Measurements from ENCODE around the gene MAP1LC3B.

The MAP1LC3B gene

DNA sequence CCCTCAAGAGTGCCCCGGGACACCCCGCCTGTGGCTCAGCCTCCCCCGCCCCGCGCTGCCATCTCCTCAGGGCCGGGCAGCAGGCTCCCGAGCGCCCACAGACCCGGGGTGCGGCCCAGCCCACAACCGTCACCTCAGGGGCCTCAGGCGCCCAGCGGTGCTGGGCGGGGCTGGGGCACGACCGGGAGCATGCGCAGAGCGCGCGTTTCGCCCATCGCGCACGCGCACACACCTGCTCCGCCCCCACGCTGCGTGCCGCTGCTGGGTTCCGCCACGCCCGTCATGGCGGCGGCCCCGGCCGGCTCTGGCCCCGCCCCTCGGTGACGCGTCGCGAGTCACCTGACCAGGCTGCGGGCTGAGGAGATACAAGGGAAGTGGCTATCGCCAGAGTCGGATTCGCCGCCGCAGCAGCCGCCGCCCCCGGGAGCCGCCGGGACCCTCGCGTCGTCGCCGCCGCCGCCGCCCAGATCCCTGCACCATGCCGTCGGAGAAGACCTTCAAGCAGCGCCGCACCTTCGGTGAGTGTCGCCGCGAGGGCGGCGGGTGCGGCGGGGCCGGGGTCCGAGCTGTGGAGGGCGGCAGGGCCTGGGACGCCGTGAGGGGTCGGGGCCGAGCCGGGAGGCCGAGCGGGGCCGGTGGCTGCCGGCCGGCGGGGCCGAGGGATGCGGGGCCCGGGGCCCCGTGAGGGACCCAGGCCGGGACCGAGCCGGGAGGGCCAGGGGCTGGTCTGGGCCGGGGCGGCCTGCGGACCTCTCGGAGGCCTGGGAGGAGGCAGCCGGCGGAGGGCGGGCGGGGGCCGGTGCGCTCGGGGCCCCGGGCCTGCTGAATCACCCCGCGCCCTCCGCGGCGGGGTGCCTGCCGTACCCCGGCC is at the start of gene MAP1LC3B:
MAP1LC3B (plus strand) TSS at position 387 of the 871 bp plus-strand sequence; CDS start at position 479, 92 bp downstream.
- in situ Hi-C loops (cut with HindIII; ENCODE audit: low pct_ligation_motif_present, low pct_unique_long_range_greater_than_20kb, low sequenced_read_pairs) = no loop called here

DNA sequence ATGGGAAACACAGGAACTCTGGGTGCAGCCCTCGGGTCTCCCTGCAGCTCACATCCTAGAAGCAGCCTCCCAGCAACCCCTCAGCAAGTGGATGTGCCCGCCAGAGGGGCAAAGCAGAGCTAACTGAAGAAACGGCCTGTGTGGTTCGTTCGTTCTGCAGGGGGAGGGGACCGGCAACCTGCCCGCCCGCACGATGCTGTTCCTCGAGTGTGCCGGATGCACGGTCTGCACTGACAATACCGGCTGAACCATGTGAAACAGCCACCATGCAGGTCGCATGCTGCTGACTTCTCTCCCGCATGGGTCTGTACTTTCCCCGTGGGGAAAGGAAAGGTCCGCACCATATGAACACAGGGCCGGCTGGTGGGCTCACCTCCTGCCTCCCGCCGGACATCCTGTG is 49.6 kb upstream of the MAP1LC3B start:
- in situ Hi-C loops (cut with HindIII; ENCODE audit: low pct_ligation_motif_present, low pct_unique_long_range_greater_than_20kb, low sequenced_read_pairs) = no loop called here
- DNase-seq = no peak

More for the DNA sequence above, at the start of gene MAP1LC3B:
- peak; percentile 97 for DNase-seq

DNA sequence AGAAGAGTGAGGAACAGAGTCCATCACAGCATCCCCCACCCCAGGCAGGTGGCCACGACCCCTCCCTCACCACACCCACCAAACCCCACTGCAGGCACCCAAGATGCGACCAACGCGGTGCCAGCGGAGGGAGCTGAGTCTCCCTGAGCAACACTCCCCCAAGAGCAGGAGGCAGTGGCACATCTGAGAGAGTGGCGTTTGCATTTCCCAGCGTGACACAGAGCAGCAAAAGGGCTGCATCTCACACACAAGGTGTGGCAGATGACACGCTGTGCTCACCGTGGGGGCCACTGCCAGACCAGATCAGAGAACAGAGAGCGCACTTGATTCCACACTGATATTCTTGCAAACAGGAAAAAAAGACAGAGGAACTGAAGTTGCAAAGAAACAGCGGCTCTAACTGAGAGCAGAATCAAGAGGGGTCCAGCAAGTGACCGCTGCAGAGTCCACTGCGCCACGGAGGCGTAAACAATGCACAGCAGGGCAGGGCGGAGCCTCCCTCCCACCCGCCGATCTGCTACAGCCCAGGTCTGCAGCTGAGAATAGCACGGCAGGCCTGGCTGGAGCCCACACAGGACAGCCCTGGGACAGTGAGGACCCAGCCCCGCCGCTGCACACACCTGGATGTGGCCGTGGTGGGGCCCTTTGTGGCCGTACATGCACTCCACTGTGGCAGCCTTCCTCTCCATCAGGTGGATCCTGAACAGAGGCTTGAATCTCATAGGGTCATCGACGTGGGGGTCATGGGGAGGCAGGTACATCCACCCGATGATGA is 49.0 kb upstream of the MAP1LC3B start:
- DNase-seq = no peak
- in situ Hi-C loops (cut with HindIII; ENCODE audit: low pct_ligation_motif_present, low pct_unique_long_range_greater_than_20kb, low sequenced_read_pairs) = no loop called here

DNA sequence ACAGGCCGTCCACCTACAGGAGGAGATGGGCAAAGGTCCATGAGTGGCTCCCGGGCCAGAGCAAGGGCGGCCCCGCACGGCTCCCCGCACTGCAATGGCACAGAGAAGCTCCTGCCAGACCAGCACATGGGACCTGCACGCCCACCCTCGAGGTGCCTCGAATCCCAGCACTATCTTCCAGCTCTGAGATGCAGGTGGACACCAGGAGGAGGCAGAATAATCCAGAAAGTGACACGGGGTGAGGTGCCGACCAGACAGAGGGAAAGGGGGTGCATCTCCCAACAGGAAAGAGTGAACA is 48.4 kb upstream of the MAP1LC3B start:
- in situ Hi-C loops (cut with HindIII; ENCODE audit: low pct_ligation_motif_present, low pct_unique_long_range_greater_than_20kb, low sequenced_read_pairs) = no loop called here
- no peak for DNase-seq

DNA sequence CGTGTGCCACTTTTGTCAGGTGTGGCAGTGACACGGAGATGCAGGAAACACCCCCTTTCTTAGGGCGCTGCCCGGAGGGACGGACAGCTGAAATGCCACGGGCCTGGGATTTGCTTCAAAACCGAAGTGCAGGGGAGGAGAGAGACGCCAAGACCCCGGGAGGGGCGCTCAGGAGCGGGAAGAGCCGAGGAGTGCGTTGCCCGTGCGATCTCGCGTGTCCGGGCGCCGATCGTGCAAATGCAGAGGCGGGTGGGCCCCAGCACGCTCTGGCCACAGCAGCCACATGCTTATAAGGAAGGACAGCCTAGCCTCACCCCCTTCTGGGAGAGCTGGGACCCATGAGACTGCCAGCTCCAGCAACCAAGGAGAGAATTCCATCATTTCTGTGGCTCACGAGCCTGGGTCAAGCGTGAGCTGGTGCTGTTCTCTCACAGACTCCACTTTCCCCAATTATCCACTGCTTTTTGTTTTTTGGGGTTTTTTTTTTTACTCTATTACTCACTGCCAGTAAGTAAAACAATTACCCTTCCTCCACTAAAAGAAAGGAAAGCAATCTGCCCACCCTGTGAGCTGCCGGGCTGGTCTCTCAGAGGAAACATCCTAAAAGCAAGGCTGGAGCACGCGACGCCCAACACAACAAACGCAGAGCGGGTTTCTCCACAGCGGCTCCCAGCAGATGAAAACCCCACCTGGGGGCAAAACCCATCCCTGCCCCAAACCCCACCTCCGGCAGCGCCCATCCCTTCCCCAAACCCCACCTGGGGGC is 47.8 kb upstream of the MAP1LC3B start:
- no peak for DNase-seq
- in situ Hi-C loops (cut with HindIII; ENCODE audit: low pct_ligation_motif_present, low pct_unique_long_range_greater_than_20kb, low sequenced_read_pairs) = no loop called here

DNA sequence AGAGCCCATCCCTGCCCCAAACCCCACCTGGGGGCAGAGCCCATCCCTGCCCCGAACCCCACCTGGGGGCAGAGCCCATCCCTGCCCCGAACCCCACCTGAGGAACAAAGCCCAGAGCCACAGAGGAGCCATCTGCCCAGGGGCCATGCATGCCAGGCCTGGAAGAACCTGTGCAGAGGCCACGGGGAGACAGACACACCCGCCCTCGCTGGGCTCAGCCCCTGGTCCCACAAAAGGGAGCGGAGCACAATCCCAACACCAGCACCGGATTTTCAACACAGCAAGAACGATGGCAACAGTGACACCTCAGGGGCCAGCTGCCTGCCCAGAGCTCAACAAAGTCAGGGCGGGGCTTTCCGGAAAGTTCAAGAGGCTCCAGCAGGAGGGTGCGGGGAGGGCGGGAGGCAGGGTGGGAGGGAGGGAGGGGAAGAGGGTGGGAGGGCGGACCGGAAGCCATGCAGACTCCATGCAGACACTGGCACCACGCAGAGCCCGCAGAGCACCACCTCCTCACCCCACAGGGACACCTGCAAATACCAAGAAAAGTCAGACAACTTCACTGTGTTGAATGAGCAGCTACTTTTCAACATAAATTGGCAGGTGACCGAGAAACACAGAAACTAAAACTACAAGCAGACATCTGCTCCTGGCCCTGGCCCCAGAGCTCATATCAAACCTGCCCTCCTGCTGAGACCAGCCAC is 47.1 kb upstream of the MAP1LC3B start:
- no peak for DNase-seq
- in situ Hi-C loops (cut with HindIII; ENCODE audit: low pct_ligation_motif_present, low pct_unique_long_range_greater_than_20kb, low sequenced_read_pairs) = no loop called here

DNA sequence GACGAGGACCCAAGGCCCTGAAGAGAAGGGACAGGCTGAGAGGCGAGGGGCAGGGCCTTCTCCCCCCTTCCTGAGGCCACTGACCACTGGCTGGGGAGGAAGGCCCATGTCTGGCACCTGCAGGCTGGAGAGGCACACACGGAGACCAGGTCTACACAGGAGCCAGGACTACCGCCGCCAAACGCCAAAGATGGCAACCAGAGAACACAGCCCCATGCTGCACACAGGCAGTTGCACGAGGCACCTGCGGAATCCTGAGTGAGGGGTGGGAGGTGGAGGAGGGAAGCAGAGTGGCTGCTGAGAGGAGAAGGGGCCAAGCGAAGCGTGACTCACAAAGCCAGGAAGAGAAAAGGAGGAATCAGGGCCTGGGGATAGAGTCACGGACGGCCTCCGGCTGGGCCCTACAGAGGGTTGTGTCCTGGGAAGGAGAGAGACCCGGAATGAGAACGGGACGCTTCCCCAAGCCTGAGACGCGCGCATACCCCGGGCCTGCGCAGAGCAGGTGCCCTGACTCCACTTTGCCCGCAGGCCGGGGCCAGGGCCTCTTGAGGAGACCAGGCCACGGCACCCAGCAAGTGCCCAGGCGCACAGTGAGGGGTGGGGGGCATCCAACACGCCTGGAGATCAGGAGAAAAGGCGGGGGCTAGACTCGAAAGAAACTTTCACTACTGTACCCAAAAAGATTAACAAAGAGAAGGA is 46.3 kb upstream of the MAP1LC3B start:
- in situ Hi-C loops (cut with HindIII; ENCODE audit: low pct_ligation_motif_present, low pct_unique_long_range_greater_than_20kb, low sequenced_read_pairs) = no loop called here

DNA sequence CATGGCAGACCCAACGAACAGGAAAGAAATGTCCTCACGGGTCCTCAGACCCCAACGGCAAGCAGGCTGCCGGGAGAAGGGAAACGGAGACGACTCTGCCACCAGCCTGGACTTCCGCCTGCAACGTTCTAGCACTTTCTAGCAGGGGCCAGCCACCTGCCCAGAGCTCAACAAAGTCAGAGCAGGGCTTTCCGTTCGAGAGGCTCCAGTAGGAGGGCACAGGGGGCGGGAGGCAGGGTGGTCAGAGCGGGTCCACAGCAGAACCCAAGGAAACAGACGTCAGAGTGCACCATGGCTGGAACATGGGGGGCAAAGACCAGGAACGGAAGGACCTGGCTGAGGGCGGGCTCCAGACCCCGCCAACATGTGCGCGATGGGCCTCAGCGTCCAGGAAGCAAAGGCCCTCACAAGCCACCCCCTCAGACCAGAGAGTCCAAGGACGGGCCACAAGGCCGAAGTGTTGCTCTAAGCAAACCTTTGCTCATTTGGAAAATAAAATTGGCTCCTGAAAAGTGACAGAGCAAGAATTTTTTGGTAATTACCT is 45.5 kb upstream of the MAP1LC3B start:
- in situ Hi-C loops (cut with HindIII; ENCODE audit: low pct_ligation_motif_present, low pct_unique_long_range_greater_than_20kb, low sequenced_read_pairs) = no loop called here
- DNase-seq = no peak

More for the DNA sequence above, 46.3 kb upstream of the MAP1LC3B start:
- DNase-seq = no peak

DNA sequence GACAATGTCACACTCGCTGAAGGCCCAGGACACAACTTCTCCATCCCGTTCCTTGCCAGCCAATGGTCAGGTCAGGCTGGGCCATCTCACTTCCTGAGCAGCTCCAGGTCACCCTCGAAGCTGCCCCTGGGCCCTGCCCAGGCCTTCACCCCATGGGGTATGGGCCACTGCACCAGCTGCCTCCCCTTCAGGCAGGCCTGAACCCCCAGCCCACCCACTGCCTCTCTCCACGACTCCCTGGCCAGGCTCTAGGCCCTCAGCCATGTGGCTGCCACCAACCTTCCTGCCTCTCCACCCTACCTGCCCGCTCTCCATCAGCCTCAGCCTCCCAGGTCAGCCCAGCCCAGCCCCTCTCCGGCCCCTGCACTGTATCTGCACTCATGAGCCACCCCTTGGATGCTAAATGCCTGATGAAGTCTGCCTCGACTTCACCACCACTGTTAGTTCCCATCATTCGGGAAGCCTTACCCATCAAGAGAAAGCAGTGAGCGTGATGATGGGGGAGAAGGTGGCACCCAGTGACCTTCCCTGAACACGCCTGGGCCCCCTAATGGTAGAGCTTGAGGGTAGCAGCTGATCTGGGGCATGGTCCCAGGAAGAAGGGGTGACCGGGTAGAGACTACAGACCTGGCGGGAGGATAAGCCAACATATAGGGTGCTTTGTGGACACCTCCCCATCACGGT is 44.1 kb upstream of the MAP1LC3B start:
- no peak for DNase-seq
- in situ Hi-C loops (cut with HindIII; ENCODE audit: low pct_ligation_motif_present, low pct_unique_long_range_greater_than_20kb, low sequenced_read_pairs) = no loop called here

DNA sequence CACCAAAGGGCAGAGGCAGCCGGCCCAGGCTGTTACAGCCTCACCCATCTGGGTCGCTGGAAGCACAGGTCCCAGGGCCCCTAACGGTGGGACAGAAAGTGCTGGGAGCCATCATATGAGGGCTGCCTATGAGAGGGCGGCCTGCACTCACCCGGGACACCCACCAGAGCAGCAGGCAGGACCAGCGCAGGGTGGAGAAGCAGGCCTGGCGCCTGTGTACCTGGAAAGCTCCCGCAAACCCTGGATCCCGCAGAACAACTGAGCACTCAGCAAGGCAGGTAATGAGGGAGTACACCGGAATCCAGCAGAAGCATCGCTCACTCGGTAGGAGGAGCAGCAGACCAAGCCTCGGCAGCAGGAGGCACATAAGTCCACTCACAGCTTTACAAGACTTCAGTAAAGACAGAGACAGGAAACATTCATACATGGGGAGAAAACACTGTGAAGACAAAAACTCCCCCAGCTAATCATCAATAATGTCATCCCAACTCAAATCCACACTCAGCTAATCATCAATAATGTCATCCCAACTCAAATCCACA is 43.4 kb upstream of the MAP1LC3B start:
- in situ Hi-C loops (cut with HindIII; ENCODE audit: low pct_ligation_motif_present, low pct_unique_long_range_greater_than_20kb, low sequenced_read_pairs) = no loop called here
- DNase-seq = no peak

DNA sequence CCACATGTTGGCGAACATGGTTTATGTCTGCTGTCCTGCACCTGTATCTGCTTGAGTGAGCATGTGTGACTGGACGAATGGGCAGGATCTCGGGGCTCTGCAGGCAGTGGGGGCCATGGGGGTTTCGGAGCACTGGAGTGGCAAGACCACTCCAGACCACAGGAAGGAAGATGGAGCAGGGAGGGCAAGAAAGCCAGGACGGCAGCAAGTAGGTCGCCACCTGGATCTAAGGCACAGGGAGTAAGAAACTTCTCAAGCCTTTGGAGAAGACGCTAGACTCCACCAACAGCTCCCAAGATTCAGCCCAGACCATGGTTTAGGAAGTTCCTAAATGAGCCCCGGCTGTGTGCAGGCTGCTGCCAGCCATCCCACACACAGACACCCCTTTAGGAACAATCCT is 42.1 kb upstream of the MAP1LC3B start:
- in situ Hi-C loops (cut with HindIII; ENCODE audit: low pct_ligation_motif_present, low pct_unique_long_range_greater_than_20kb, low sequenced_read_pairs) = no loop called here
- no peak for DNase-seq

DNA sequence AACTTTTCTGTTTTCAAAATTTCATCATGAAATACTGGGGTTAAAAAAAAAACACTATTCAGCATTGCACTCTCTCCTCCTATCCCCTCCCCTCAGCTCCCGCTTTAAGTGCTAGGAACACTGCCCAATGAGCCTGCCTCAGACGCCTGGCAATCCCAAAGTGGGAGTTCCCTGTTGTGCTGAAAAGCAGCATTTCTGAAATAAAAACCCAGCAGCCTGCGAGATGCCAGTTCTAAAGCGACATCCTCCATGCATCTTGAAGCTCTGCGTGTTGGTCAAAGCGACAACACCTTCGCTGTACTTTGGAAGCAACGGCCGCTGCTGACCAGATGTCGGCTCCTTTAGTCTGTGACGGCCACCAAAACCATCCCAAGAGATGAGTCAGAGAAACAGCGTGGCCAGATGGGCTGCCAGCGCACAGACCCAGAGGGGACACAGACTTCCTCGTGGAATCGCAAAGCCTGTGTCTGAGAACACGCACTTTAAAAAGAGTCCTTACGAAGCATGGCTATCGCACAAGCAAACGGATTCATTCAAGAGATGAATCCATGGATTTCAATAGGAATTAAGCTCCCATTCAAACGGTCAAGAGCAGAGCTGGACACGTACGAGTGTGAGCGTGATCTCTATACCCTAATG is 41.3 kb upstream of the MAP1LC3B start:
- in situ Hi-C loops (cut with HindIII; ENCODE audit: low pct_ligation_motif_present, low pct_unique_long_range_greater_than_20kb, low sequenced_read_pairs) = no loop called here
- DNase-seq = no peak

DNA sequence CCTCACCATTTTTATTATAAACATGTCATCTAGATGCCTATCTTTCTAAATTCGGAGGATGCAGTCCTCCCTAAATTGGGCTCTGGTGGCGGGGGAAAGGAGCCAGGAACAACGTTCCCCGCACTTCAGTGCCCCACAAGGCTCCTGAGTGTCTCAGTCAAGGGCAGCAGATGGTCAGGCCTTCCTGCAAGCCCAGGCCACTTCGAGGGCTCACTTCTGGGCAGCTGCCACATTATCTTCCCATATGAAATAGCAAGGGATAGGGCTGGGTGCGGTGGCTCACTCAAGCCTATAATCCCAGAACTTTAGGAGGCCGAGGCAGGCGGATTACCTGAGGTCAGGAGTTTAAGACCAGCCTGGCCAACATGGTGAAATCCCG is 40.8 kb upstream of the MAP1LC3B start:
- in situ Hi-C loops (cut with HindIII; ENCODE audit: low pct_ligation_motif_present, low pct_unique_long_range_greater_than_20kb, low sequenced_read_pairs) = no loop called here
- no peak for DNase-seq

DNA sequence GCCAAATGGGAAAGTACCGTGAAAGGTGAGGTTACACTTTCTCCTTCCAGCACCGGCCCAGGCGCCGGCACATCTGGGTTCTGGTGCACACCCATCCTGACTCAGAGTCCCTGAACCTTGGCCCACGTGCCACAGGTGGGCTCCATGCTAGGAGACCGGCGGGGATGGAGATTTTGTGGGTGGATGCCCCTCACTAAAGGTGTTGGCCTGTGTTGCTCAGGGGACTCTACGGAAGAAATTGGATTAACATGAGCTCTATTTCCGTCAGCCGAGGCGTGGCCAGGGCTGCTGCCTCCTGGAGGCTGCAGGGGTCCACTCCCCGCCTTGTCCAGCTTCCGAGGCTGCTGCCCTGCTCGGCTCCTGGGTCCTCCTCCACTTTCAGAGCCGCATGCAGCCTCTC is 39.3 kb upstream of the MAP1LC3B start:
- in situ Hi-C loops (cut with HindIII; ENCODE audit: low pct_ligation_motif_present, low pct_unique_long_range_greater_than_20kb, low sequenced_read_pairs) = no loop called here
- no peak for DNase-seq

DNA sequence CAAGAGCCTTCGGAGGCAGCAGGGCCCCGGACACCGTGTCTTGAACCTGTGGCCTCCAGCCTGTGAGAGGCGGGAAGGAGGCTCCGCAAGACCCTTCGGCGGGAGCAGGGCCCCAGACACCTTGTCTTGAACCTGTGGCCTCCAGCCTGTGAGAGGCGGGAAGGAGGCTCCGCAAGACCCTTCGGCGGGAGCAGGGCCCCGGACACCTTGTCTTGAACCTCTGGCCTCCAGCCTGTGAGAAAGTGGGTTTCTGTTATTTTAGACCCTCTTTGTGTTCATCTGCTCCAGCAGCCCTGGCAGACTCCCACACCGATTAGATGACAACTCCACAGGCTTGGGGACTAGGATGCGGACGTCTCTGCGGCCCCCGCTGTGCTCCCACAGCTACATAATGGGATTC is 38.5 kb upstream of the MAP1LC3B start:
- in situ Hi-C loops (cut with HindIII; ENCODE audit: low pct_ligation_motif_present, low pct_unique_long_range_greater_than_20kb, low sequenced_read_pairs) = no loop called here
- no peak for DNase-seq

DNA sequence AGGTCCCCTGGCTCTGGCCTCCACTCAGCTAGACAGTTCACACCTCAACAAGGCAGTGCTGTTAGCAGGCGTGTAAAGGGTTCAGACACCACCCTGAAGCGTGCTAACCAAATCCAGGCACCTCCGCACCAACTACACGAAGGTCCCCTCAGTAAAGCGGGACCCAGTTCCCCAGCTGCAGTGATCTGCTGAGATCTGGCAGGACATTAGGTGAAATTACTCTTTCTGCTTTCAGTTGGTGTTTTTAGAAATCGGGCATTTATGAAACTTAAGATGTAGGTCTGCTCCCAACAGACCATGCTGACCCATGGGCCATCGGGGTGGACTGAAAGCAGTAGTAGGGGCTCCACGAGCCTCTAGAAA is 35.7 kb upstream of the MAP1LC3B start:
- in situ Hi-C loops (cut with HindIII; ENCODE audit: low pct_ligation_motif_present, low pct_unique_long_range_greater_than_20kb, low sequenced_read_pairs) = no loop called here
- no peak for DNase-seq

DNA sequence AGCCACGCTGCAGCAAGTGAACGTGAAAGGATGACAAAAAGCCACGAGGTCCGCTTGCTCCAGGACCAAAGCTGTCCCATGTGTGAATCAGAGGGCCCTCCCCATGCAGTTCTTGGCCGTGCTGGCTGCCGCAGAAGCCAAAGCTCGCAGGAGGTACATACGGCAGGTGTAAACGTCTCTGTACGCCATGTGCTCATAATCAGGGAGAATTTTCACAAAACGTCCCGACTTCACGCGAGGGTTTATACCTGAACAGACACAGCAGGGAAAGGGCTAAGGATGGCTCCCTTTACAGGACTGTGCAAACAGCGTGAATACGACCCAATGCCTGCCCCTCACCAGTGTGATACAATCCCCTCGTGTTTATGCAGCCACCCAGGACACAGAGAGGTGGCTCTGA is 33.9 kb upstream of the MAP1LC3B start:
- in situ Hi-C loops (cut with HindIII; ENCODE audit: low pct_ligation_motif_present, low pct_unique_long_range_greater_than_20kb, low sequenced_read_pairs) = no loop called here
- DNase-seq = no peak
